GM23248 (cell line): ENCODE data around the gene PPT1. TPM values are rescaled to one million over a fixed set of nuclear protein-coding genes. Genes with fewer than 3 reads are reported as not detected.

Experiments used
- DNase-seq: peaks from one replicate; pipeline ENCODE4 v3.0.0-alpha.2; 2015
- H2AFZ ChIP-seq: fragments of 200-600 bp; sonication (generic); 2 replicates; pipeline ENCODE4 v1.6.1; 2016; ENCODE audit warnings: antibody characterized with exemption
- H3F3A ChIP-seq: fragments of 200-600 bp; sonication (generic); 2 replicates; pipeline ENCODE4 v1.6.1; 2016; ENCODE audit warnings: mild to moderate bottlenecking, antibody characterized with exemption, mixed run types; ENCODE audit not compliant: insufficient read depth
- H3K27ac ChIP-seq: fragments of 200-600 bp; sonication (generic); 2 replicates; pipeline ENCODE4 v1.5.1; 2016; ENCODE audit warnings: mild to moderate bottlenecking
- H3K27me3 ChIP-seq: fragments of 200-600 bp; sonication (generic); replicated peaks from 2 replicates; pipeline ENCODE4 v1.6.1; 2016; ENCODE audit warnings: mild to moderate bottlenecking; ENCODE audit not compliant: insufficient read depth
- H3K36me3 ChIP-seq: fragments of 200-600 bp; sonication (generic); 2 replicates; pipeline ENCODE4 v1.6.1; 2016; ENCODE audit warnings: low read depth, mild to moderate bottlenecking
- H3K4me1 ChIP-seq: fragments of 200-600 bp; sonication (generic); 2 replicates; pipeline ENCODE4 v1.6.1; 2016; ENCODE audit warnings: mild to moderate bottlenecking; ENCODE audit not compliant: insufficient read depth
- H3K4me2 ChIP-seq: fragments of 200-600 bp; sonication (generic); one replicate; pipeline ENCODE4 v1.6.1; 2016; ENCODE audit warnings: mild to moderate bottlenecking; ENCODE audit not compliant: unreplicated experiment
- H3K4me3 ChIP-seq: fragments of 200-600 bp; sonication (generic); 2 replicates; pipeline ENCODE4 v1.5.1; 2016; ENCODE audit warnings: mild to moderate bottlenecking
- H3K79me2 ChIP-seq: fragments of 200-600 bp; sonication (generic); 2 replicates; pipeline ENCODE4 v1.6.1; 2016; ENCODE audit warnings: mild to moderate bottlenecking; ENCODE audit not compliant: insufficient read depth
- H3K9ac ChIP-seq: fragments of 200-600 bp; sonication (generic); 2 replicates; pipeline ENCODE4 v1.6.1; 2016; ENCODE audit warnings: mild to moderate bottlenecking
- H3K9me2 ChIP-seq: fragments of 200-600 bp; sonication (generic); 2 replicates; pipeline ENCODE4 v1.6.1; 2016; ENCODE audit warnings: mixed run types, mild to moderate bottlenecking, moderate library complexity; ENCODE audit not compliant: insufficient read depth
- H3K9me3 ChIP-seq: fragments of 200-600 bp; sonication (generic); one replicate; pipeline ENCODE4 v1.6.1; 2017; ENCODE audit warnings: low read depth
- H4K20me1 ChIP-seq: fragments of 200-600 bp; sonication (generic); 2 replicates; pipeline ENCODE4 v1.6.0; 2016; ENCODE audit not compliant: insufficient read depth
- EZH2 ChIP-seq: fragments of 200-600 bp; sonication (generic); IDR thresholded peaks from 2 replicates; pipeline ENCODE4 v1.6.1; 2018; ENCODE audit warnings: antibody characterized with exemption, mild to moderate bottlenecking; ENCODE audit not compliant: insufficient read depth, poor library complexity, severe bottlenecking
- EZH2phosphoT487 ChIP-seq: fragments of 200-600 bp; sonication (generic); IDR thresholded peaks from 2 replicates; pipeline ENCODE4 v1.6.1; 2018; ENCODE audit warnings: antibody characterized with exemption, moderate library complexity, mild to moderate bottlenecking, low read depth; ENCODE audit not compliant: insufficient read depth
- WGBS, 2 experiments: methylation state at CpG; one replicate each; pipeline ENCODE4 v1.1.6; 2015 to 2017; ENCODE audit warnings: low lambda C conversion rate in 2 of 2, low coverage in 1 of 2; ENCODE audit errors: missing lambda C conversion rate in 2 of 2; 5-methylcytosine and 5-hydroxymethylcytosine counted together
- in situ Hi-C: fragments of 300-500 bp; cut with MboI; formaldehyde crosslinking; loops from 2 replicates; pipeline ENCODE4 v1.15.0; 2020
- polyA plus RNA-seq: library from polyadenylated mRNA; unstranded; fragments of >200 nt; fragmentation: Nextera tagmentation; extraction: Ambion mirVana; gene quantifications from 2 replicates; pipeline ENCODE4 v1.2.1, GENCODE V29; 2016
- total RNA-seq: library from RNA; depleted of rRNA; stranded (reverse); fragments of >200 nt; shearing (Covaris generic); gene quantifications from 2 replicates; pipeline ENCODE4 v1.2.3, GENCODE V29; 2014

Gene PPT1
- total and polyA plus RNA-seq, 2 experiments from 2014 or later, result 38.3 to 54.0 TPM

GRCh38 chr1:40096646-40096976, 441 bp downstream of the PPT1 start:
- Histone ChIP-seq H3K9me3 (no peaks in the 10 kb centered on the region), H3K4me3 (peak overlapping the region; percentile 95), H3K79me2 (peaks cover 14% of the 10 kb centered on the region; the same call in 1 of the 2 replicates), H3K27ac (0 out of 2 replicates have a peak overlapping the region, but pooled peaks have one; percentile 37), H3K9ac (peak overlapping the region; percentile 78), H3F3A (no peaks in the 10 kb centered on the region), H3K4me2 (peak overlapping the region; percentile 85), H3K36me3 (0 out of 2 replicates have a peak, but pooled peaks cover 2% of the 10 kb centered on the region), H3K27me3 (no peaks in the 10 kb centered on the region; the same call in 1 of the 2 replicates), H3K4me1 (no peaks in the 10 kb centered on the region), H2AFZ (peak overlapping the region; percentile 98), H3K9me2 (no peaks in the 10 kb centered on the region), H4K20me1 (no peaks in the 10 kb centered on the region)
- in situ Hi-C loops, result no loop called here
- WGBS, 2 experiments, result 17 to 20% methylated on average over 9 of the region's 9 CpGs
- DNase-seq, result no peak
- no peak for TF ChIP-seq EZH2phosphoT487
- no peak for TF ChIP-seq EZH2

- Histone ChIP-seq H3K9me2 (no peaks in the 10 kb centered on the region), H3K27me3 (no peaks in the 10 kb centered on the region), H3K9me3 (no peaks in the 10 kb centered on the region), H3K4me3 (no peak overlapping the region), H2AFZ (no peak overlapping the region), H3K36me3 (0 out of 2 replicates have a peak, but pooled peaks cover 10% of the 10 kb centered on the region), H3K4me2 (peak overlapping the region; percentile 85), H4K20me1 (no peaks in the 10 kb centered on the region), H3K79me2 (peaks cover 14% of the 10 kb centered on the region; the same call in 1 of the 2 replicates), H3K4me1 (no peaks in the 10 kb centered on the region), H3F3A (no peaks in the 10 kb centered on the region), H3K27ac (no peak overlapping the region), H3K9ac (no peak overlapping the region)
- no peak for DNase-seq
- in situ Hi-C loops, result no loop called here
- no peak for TF ChIP-seq EZH2phosphoT487
- TF ChIP-seq EZH2, result no peak
- 98% methylated on average over 3 of the region's 3 CpGs for WGBS, 2 experiments
Measured at GRCh38 chr1:40095806-40096205, 1.2 kb downstream of the PPT1 start.

GRCh38 chr1:40094466-40095110, 2.5 kb downstream of the PPT1 start:
- TF ChIP-seq EZH2 (no peak), EZH2phosphoT487 (no peak)
- DNase-seq, result no peak
- Histone ChIP-seq H3K27ac (no peak overlapping the region), H3K9me3 (no peaks in the 10 kb centered on the region), H4K20me1 (no peaks in the 10 kb centered on the region), H3K4me2 (no peak overlapping the region), H2AFZ (no peak overlapping the region), H3K4me3 (no peak overlapping the region), H3K9ac (no peak overlapping the region), H3K27me3 (no peaks in the 10 kb centered on the region), H3K79me2 (peaks cover 14% of the 10 kb centered on the region; the same call in 1 of the 2 replicates), H3K36me3 (peaks cover 22% of the 10 kb centered on the region; the same call in 1 of the 2 replicates), H3K9me2 (no peaks in the 10 kb centered on the region), H3K4me1 (no peaks in the 10 kb centered on the region), H3F3A (no peaks in the 10 kb centered on the region)
- in situ Hi-C loops, result no loop called here
- WGBS, 2 experiments, result 68 to 74% methylated on average over 4 of the region's 4 CpGs

- Histone ChIP-seq H3K79me2 (peaks cover 14% of the 10 kb centered on the region; the same call in 1 of the 2 replicates), H3F3A (no peaks in the 10 kb centered on the region), H4K20me1 (no peaks in the 10 kb centered on the region), H3K9ac (no peak overlapping the region), H3K4me3 (no peak overlapping the region), H3K36me3 (peaks cover 24% of the 10 kb centered on the region; the same call in 1 of the 2 replicates), H3K4me2 (no peak overlapping the region), H3K27ac (no peak overlapping the region), H3K9me3 (no peaks in the 10 kb centered on the region), H3K4me1 (no peaks in the 10 kb centered on the region), H3K27me3 (no peaks in the 10 kb centered on the region), H3K9me2 (no peaks in the 10 kb centered on the region), H2AFZ (no peak overlapping the region)
- 75 to 77% methylated on average over 6 of the region's 6 CpGs for WGBS, 2 experiments
- DNase-seq, result no peak
- in situ Hi-C loops, result no loop called here
- no peak for TF ChIP-seq EZH2phosphoT487
- no peak for TF ChIP-seq EZH2
Measured at GRCh38 chr1:40092706-40093639, 4.1 kb downstream of the PPT1 start.
